Breast epithelium (tissue), 3 donors: ENCODE data around the gene SVBP.

ENCODE experiments used
- CTCF ChIP-seq, 3 donors: fragments of 450-650 bp; IDR thresholded peaks; one replicate each; pipeline ENCODE4 v1.5.1; 2016 to 2017; ENCODE audit warnings: antibody characterized with exemption in 3 of 3, mild to moderate bottlenecking in 3 of 3, moderate library complexity in 3 of 3
- POLR2A ChIP-seq: fragments of 450-650 bp; IDR thresholded peaks from one replicate; pipeline ENCODE4 v1.6.1; 2016; ENCODE audit warnings: antibody characterized with exemption, mild to moderate bottlenecking, moderate library complexity

DNA sequence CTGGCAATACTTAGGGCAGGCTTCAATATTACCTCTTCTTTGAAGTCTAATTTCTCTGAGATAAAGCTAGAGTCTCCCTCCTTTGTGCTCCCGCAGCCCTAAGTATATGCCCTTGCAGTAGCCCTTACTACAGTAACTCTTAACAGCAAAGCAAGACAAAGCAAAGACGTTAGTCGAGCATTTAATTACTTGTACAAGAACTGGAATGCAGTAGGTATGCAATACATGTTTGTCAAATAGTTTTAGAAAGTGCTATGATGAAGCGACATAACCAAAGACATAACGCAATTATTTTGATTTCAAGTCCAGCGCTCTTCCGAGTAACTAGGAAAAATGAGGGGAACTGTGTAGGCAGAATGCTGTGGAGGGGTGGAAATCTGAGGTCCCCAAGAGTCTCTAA, 51.9 kb downstream of the SVBP start:
- TF ChIP-seq CTCF (IDR thresholded peaks at IDR 0.05) (no peak), POLR2A (no peak)
